ENCODE results near the gene KLC1. TPM values are rescaled to one million over a fixed set of nuclear protein-coding genes. Genes with fewer than 3 reads are reported as not detected.

The KLC1 gene
- 100 to 1,000 TPM in 2 of 3 donors, 10 to 100 TPM in 1; 99.3 to 188 (median 104) TPM for total RNA-seq
- long read RNA-seq, donor 1, full-length matches to known transcripts = 29 of 71 reads
- long read RNA-seq, donor 1, partial matches to known transcripts = 15 of 71 reads
- long read RNA-seq, donor 1, other reads (novel, unspliced or antisense) = 27 of 71 reads
- long read RNA-seq, donor 2, full-length matches to known transcripts = 6 of 9 reads
- long read RNA-seq, donor 2, partial matches to known transcripts = 0 of 9 reads
- long read RNA-seq, donor 2, other reads (novel, unspliced or antisense) = 3 of 9 reads

- intact Hi-C loops (cut with DNase I, micrococcal nuclease) = no loop called here
- Histone ChIP-seq H3K9me3 (no peaks in the 10 kb centered on the region), H3K4me3 (peak within 1 kb of the TSS; percentile 92), H3K4me1 (ENCODE audit: low read depth) (peaks cover 46% of the 10 kb centered on the region), H3K36me3 (ENCODE audit: low read depth) (no peaks in the 10 kb centered on the region)
- ATAC-seq = peak; percentile 85
- TF ChIP-seq CTCF (IDR thresholded peaks at IDR 0.05) = no peak
- peak; percentile 90 to 93 (median 90) for DNase-seq
These were observed at the start of gene KLC1 for GRCh38 chr14:103628684-103629502. Gene KLC1, plus strand, starts transcription at chr14:103629211. Its CDS starts 25,354 bp downstream, at chr14:103654565.

- Histone ChIP-seq H3K4me3 (no peak overlapping the region), H3K4me1 (ENCODE audit: low read depth) (peaks cover 21% of the 10 kb centered on the region), H3K36me3 (ENCODE audit: low read depth) (no peaks in the 10 kb centered on the region), H3K9me3 (no peaks in the 10 kb centered on the region)
- no peak for ATAC-seq
- intact Hi-C loops (cut with DNase I, micrococcal nuclease) = no loop called here
- TF ChIP-seq CTCF (IDR thresholded peaks at IDR 0.05) = no peak
- peak in 1 of 3 donors; percentile 24 for DNase-seq
These were observed 47.8 kb upstream of the KLC1 start for GRCh38 chr14:103581206-103581605.

GRCh38 chr14:103581954-103582703, 46.9 kb upstream of the KLC1 start:
- ATAC-seq = peak; percentile 91
- H3K4me1 ChIP-seq (ENCODE audit: low read depth) = peaks cover 14% of the 10 kb centered on the region
- intact Hi-C loops (cut with DNase I, micrococcal nuclease) = no loop called here

GRCh38 chr14:103584326-103584915, 44.6 kb upstream of the KLC1 start:
- no peak for TF ChIP-seq CTCF (IDR thresholded peaks at IDR 0.05)
- ATAC-seq (no peak), DNase-seq (no peak)
- no peaks in the 10 kb centered on the region for H3K36me3 ChIP-seq (ENCODE audit: low read depth)
- no peaks in the 10 kb centered on the region for H3K9me3 ChIP-seq
- peaks cover 9% of the 10 kb centered on the region for H3K4me1 ChIP-seq (ENCODE audit: low read depth)
- H3K4me3 ChIP-seq = no peak overlapping the region
- intact Hi-C loops (cut with DNase I, micrococcal nuclease) = no loop called here

More at GRCh38 chr14:103581954-103582703, 46.9 kb upstream of the KLC1 start:
- Histone ChIP-seq H3K4me3 (no peak overlapping the region), H3K36me3 (ENCODE audit: low read depth) (no peaks in the 10 kb centered on the region), H3K9me3 (no peaks in the 10 kb centered on the region)
- TF ChIP-seq CTCF (IDR thresholded peaks at IDR 0.05) = no peak
- peak; percentile 56 to 73 (median 60) for DNase-seq

- intact Hi-C loops (cut with DNase I, micrococcal nuclease) = no loop called here
- no peaks in the 10 kb centered on the region for H3K36me3 ChIP-seq (ENCODE audit: low read depth)
- no peaks in the 10 kb centered on the region for H3K4me1 ChIP-seq (ENCODE audit: low read depth)
- H3K4me3 ChIP-seq = no peak overlapping the region
- TF ChIP-seq CTCF (IDR thresholded peaks at IDR 0.05) = no peak
- no peaks in the 10 kb centered on the region for H3K9me3 ChIP-seq
- ATAC-seq (peak; percentile 48), DNase-seq (no peak)
These were observed 35.4 kb upstream of the KLC1 start for GRCh38 chr14:103593577-103593976.

Data from mucosa of descending colon (tissue), 3 donors.